Testis (tissue), 2 donors: ENCODE results near the gene ARHGEF2.

ENCODE experiments used
- CTCF ChIP-seq, 3 experiments: fragments of 450-650 bp in 2 of 3; fragments of 200-600 bp in 1 of 3; sonication (generic) in 1 of 3; IDR thresholded peaks; one replicate each; pipeline ENCODE4 v1.5.1; 2016 to 2019; ENCODE audit warnings: antibody characterized with exemption in 3 of 3, mild to moderate bottlenecking in 2 of 3, moderate library complexity in 1 of 3
- POLR2A ChIP-seq: fragments of 450-650 bp; IDR thresholded peaks from one replicate; pipeline ENCODE4 v1.6.1; 2017; ENCODE audit warnings: antibody characterized with exemption, mild to moderate bottlenecking, moderate library complexity

DNA sequence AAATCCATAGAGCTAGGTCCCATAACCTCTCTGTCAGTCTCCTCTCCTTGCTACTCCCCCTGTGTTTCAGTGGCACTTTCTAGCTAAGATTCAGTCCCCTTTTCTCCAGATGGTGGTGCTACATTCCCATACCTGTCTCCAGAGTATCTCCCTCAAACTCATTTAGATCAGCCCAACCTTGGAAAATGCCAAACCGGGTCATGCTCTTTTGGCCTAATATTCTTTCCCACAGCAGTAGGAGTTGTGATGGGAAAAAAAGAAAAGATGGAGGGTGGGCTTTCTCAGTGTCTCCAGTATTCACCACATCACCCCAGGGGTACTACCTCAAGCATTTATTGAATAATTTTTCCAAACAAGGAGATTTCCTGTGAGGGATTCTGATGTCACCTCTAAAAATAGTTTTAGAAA lies 40.1 kb downstream of the ARHGEF2 start:
- no peak for TF ChIP-seq POLR2A
- TF ChIP-seq CTCF (IDR thresholded peaks at IDR 0.05), result peak; percentile 20 to 31 (median 27)
